ENCODE results near the gene ZFPM1. TPM values are rescaled to one million over a fixed set of nuclear protein-coding genes. Genes with fewer than 3 reads are reported as not detected.

The ZFPM1 gene
- total RNA-seq, 1 donor from 2014 or later = 8.4 TPM

GRCh38 chr16:88508868-88509748, 56.0 kb downstream of the ZFPM1 start:
- H3K27me3 ChIP-seq = no peaks in the 10 kb centered on the region
- H3K4me1 ChIP-seq = no peaks in the 10 kb centered on the region
- no peaks in the 10 kb centered on the region for H3K9me3 ChIP-seq
- DNase-seq (no peak), ATAC-seq (no peak)
- no peak overlapping the region for H3K4me3 ChIP-seq
- no peaks in the 10 kb centered on the region for H3K36me3 ChIP-seq
- H3K27ac ChIP-seq = no peak overlapping the region
- intact Hi-C loops (cut with DNase I) = no loop called here
- TF ChIP-seq CTCF (IDR thresholded peaks at IDR 0.05) = no peak

GRCh38 chr16:88509749-88510069, 56.6 kb downstream of the ZFPM1 start:
- DNase-seq (no peak), ATAC-seq (no peak)
- H3K4me1 ChIP-seq = no peaks in the 10 kb centered on the region
- intact Hi-C loops (cut with DNase I) = no loop called here
- no peak overlapping the region for H3K4me3 ChIP-seq
- no peaks in the 10 kb centered on the region for H3K36me3 ChIP-seq
- no peaks in the 10 kb centered on the region for H3K9me3 ChIP-seq
- H3K27ac ChIP-seq = no peak overlapping the region
- no peaks in the 10 kb centered on the region for H3K27me3 ChIP-seq
- no peak for TF ChIP-seq CTCF (IDR thresholded peaks at IDR 0.05)

- no peaks in the 10 kb centered on the region for H3K36me3 ChIP-seq
- ATAC-seq (no peak), DNase-seq (no peak)
- no peaks in the 10 kb centered on the region for H3K4me1 ChIP-seq
- intact Hi-C loops (cut with DNase I) = no loop called here
- H3K4me3 ChIP-seq = no peak overlapping the region
- H3K27ac ChIP-seq = no peak overlapping the region
- H3K27me3 ChIP-seq = no peaks in the 10 kb centered on the region
- no peaks in the 10 kb centered on the region for H3K9me3 ChIP-seq
- TF ChIP-seq CTCF (IDR thresholded peaks at IDR 0.05) = no peak
Observed at GRCh38 chr16:88510091-88510994, 57.3 kb downstream of the ZFPM1 start.

- DNase-seq (no peak), ATAC-seq (no peak)
- no peak overlapping the region for H3K27ac ChIP-seq
- intact Hi-C loops (cut with DNase I) = no loop called here
- no peaks in the 10 kb centered on the region for H3K27me3 ChIP-seq
- H3K4me1 ChIP-seq = no peaks in the 10 kb centered on the region
- TF ChIP-seq CTCF (IDR thresholded peaks at IDR 0.05) = no peak
- no peak overlapping the region for H3K4me3 ChIP-seq
- H3K9me3 ChIP-seq = no peaks in the 10 kb centered on the region
- no peaks in the 10 kb centered on the region for H3K36me3 ChIP-seq
Observed at GRCh38 chr16:88511060-88511459, 58.0 kb downstream of the ZFPM1 start.

- no peak for TF ChIP-seq CTCF (IDR thresholded peaks at IDR 0.05)
- Histone ChIP-seq H3K27ac (no peak overlapping the region), H3K9me3 (no peaks in the 10 kb centered on the region), H3K4me1 (no peaks in the 10 kb centered on the region), H3K36me3 (no peaks in the 10 kb centered on the region), H3K4me3 (no peak overlapping the region), H3K27me3 (no peaks in the 10 kb centered on the region)
- no peak for ATAC-seq
- no peak for DNase-seq
- intact Hi-C loops (cut with DNase I) = no loop called here
Observed at GRCh38 chr16:88511906-88512305, 58.8 kb downstream of the ZFPM1 start.

All from upper lobe of right lung (tissue), 1 donor.